ENCODE results near the gene S100A16.

The S100A16 gene, protein sequence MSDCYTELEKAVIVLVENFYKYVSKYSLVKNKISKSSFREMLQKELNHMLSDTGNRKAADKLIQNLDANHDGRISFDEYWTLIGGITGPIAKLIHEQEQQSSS

GRCh38 chr1:153612755-153613331 is at the start of gene S100A16:
Gene S100A16, minus strand, starts transcription at chr1:153613137. Its CDS starts 4,986 bp downstream, at chr1:153608151.
- Histone ChIP-seq H3K4me1 (ENCODE audit: control insufficient read depth, insufficient read depth, low read length) (peaks cover 18% of the 10 kb centered on the region), H3K9ac (ENCODE audit: low read length) (peak within 1 kb of the TSS; percentile 64), H3K27me3 (ENCODE audit: control insufficient read depth, insufficient read depth, low read length) (no peaks in the 10 kb centered on the region), H3K36me3 (ENCODE audit: control insufficient read depth, insufficient read depth, low read length) (no peaks in the 10 kb centered on the region), H3K4me3 (ENCODE audit: low read length) (peak within 1 kb of the TSS; percentile 87), H3K27ac (ENCODE audit: low read depth, low read length) (peak within 1 kb of the TSS; percentile 82)

- H3K4me3 ChIP-seq (ENCODE audit: low read length) = no peak overlapping the region
- peaks cover 42% of the 10 kb centered on the region for H3K36me3 ChIP-seq (ENCODE audit: control insufficient read depth, insufficient read depth, low read length)
- no peak overlapping the region for H3K9ac ChIP-seq (ENCODE audit: low read length)
- peaks cover 6% of the 10 kb centered on the region for H3K4me1 ChIP-seq (ENCODE audit: control insufficient read depth, insufficient read depth, low read length)
- no peaks in the 10 kb centered on the region for H3K27me3 ChIP-seq (ENCODE audit: control insufficient read depth, insufficient read depth, low read length)
- no peak overlapping the region for H3K27ac ChIP-seq (ENCODE audit: low read depth, low read length)
These were observed 49.3 kb upstream of the S100A16 start for GRCh38 chr1:153662269-153662668.

GRCh38 chr1:153661111-153661708 is 48.3 kb upstream of the S100A16 start:
- H3K4me3 ChIP-seq (ENCODE audit: low read length) = no peak overlapping the region
- H3K36me3 ChIP-seq (ENCODE audit: control insufficient read depth, insufficient read depth, low read length) = peaks cover 32% of the 10 kb centered on the region
- no peaks in the 10 kb centered on the region for H3K27me3 ChIP-seq (ENCODE audit: control insufficient read depth, insufficient read depth, low read length)
- H3K27ac ChIP-seq (ENCODE audit: low read depth, low read length) = no peak overlapping the region
- no peak overlapping the region for H3K9ac ChIP-seq (ENCODE audit: low read length)
- peaks cover 6% of the 10 kb centered on the region for H3K4me1 ChIP-seq (ENCODE audit: control insufficient read depth, insufficient read depth, low read length)

DNA sequence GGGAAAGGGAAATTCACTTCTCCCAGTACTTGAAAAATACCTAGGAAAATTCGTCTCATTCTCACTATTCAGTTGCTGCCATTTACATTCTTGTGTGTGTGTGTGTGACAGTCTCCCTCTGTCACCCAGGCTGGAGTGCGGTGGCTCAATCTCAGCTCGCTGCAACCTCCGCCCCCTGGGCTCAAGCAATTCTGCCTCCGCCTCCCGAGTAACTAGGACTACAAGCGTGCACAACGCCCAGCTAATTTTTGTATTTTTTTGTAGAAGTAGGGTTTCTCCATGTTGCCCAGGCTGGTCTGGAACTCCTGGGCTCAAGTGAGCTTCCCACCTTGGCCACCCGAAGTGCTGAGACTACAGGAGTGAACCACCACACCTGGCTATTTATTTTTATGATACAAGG is 46.7 kb upstream of the S100A16 start:
- Histone ChIP-seq H3K27me3 (ENCODE audit: control insufficient read depth, insufficient read depth, low read length) (no peaks in the 10 kb centered on the region), H3K9ac (ENCODE audit: low read length) (no peak overlapping the region), H3K4me1 (ENCODE audit: control insufficient read depth, insufficient read depth, low read length) (peaks cover 6% of the 10 kb centered on the region), H3K27ac (ENCODE audit: low read depth, low read length) (no peak overlapping the region), H3K4me3 (ENCODE audit: low read length) (no peak overlapping the region), H3K36me3 (ENCODE audit: control insufficient read depth, insufficient read depth, low read length) (peaks cover 24% of the 10 kb centered on the region)

DNA sequence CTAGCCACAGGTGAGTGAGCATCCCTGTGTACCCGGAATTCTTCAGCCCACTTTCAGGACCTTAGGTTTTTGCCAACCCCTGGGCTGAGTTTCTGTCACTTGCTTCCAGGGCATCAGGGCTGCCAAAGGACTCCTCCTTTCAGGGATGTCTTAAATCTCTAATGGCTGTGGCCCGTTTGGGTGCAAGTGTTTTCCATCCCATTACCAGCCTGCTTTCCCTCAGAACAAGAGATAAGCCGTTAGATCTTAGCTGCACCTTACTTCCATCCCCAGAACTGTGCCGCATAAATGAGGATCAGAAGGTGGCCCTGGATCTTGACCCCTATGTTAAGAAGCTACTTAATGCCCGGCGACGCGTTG is 46.2 kb upstream of the S100A16 start:
- H3K4me3 ChIP-seq (ENCODE audit: low read length) = peak overlapping the region; percentile 81
- peak overlapping the region; percentile 91 for H3K27ac ChIP-seq (ENCODE audit: low read depth, low read length)
- H3K27me3 ChIP-seq (ENCODE audit: control insufficient read depth, insufficient read depth, low read length) = no peaks in the 10 kb centered on the region
- H3K9ac ChIP-seq (ENCODE audit: low read length) = peak overlapping the region; percentile 20
- peaks cover 6% of the 10 kb centered on the region for H3K4me1 ChIP-seq (ENCODE audit: control insufficient read depth, insufficient read depth, low read length)
- H3K36me3 ChIP-seq (ENCODE audit: control insufficient read depth, insufficient read depth, low read length) = peaks cover 19% of the 10 kb centered on the region

- Histone ChIP-seq H3K4me1 (ENCODE audit: control insufficient read depth, insufficient read depth, low read length) (peaks cover 6% of the 10 kb centered on the region), H3K27me3 (ENCODE audit: control insufficient read depth, insufficient read depth, low read length) (no peaks in the 10 kb centered on the region), H3K9ac (ENCODE audit: low read length) (peak within 1 kb of the TSS; percentile 20), H3K27ac (ENCODE audit: low read depth, low read length) (peak within 1 kb of the TSS; percentile 91), H3K4me3 (ENCODE audit: low read length) (peak within 1 kb of the TSS; percentile 81), H3K36me3 (ENCODE audit: control insufficient read depth, insufficient read depth, low read length) (peaks cover 18% of the 10 kb centered on the region)
These were observed 45.6 kb upstream of the S100A16 start, which contains the start of gene SNAPIN for GRCh38 chr1:153658400-153659174. Gene SNAPIN, plus strand, starts transcription at chr1:153658703. Its CDS starts 41 bp downstream, at chr1:153658744.

DNA sequence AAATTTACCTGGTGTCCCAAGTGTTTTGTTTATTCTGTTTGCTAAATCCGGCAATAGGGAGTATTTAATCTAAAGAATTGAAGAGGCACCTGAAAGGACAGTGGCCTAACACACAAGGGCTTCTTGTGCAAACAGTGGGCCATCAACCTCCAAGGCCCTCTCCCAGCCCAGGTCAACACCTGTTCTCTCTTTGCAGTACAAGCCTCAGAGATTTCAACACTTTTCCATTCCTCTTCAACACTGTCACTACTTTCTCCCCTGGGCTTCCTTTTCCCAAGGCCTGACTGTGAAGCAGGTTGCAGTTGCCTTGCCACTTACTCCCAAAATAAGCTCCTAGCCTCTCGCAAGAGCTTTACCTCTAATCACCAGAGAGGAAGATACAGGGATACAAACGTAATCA is 42.4 kb upstream of the S100A16 start:
- no peak overlapping the region for H3K27ac ChIP-seq (ENCODE audit: low read depth, low read length)
- peaks cover 6% of the 10 kb centered on the region for H3K4me1 ChIP-seq (ENCODE audit: control insufficient read depth, insufficient read depth, low read length)
- H3K27me3 ChIP-seq (ENCODE audit: control insufficient read depth, insufficient read depth, low read length) = no peaks in the 10 kb centered on the region

GRCh38 chr1:153652805-153653500 is 40.0 kb upstream of the S100A16 start:
- H3K27ac ChIP-seq (ENCODE audit: low read depth, low read length) = no peak overlapping the region
- no peak overlapping the region for H3K9ac ChIP-seq (ENCODE audit: low read length)
- no peak overlapping the region for H3K4me3 ChIP-seq (ENCODE audit: low read length)
- no peaks in the 10 kb centered on the region for H3K4me1 ChIP-seq (ENCODE audit: control insufficient read depth, insufficient read depth, low read length)
- no peaks in the 10 kb centered on the region for H3K36me3 ChIP-seq (ENCODE audit: control insufficient read depth, insufficient read depth, low read length)
- no peaks in the 10 kb centered on the region for H3K27me3 ChIP-seq (ENCODE audit: control insufficient read depth, insufficient read depth, low read length)

More for the DNA sequence above, 42.4 kb upstream of the S100A16 start:
- H3K36me3 ChIP-seq (ENCODE audit: control insufficient read depth, insufficient read depth, low read length) = no peaks in the 10 kb centered on the region
- H3K9ac ChIP-seq (ENCODE audit: low read length) = no peak overlapping the region
- no peak overlapping the region for H3K4me3 ChIP-seq (ENCODE audit: low read length)

GRCh38 chr1:153651771-153652170 is 38.8 kb upstream of the S100A16 start:
- H3K9ac ChIP-seq (ENCODE audit: low read length) = no peak overlapping the region
- no peak overlapping the region for H3K4me3 ChIP-seq (ENCODE audit: low read length)
- H3K4me1 ChIP-seq (ENCODE audit: control insufficient read depth, insufficient read depth, low read length) = no peaks in the 10 kb centered on the region
- no peaks in the 10 kb centered on the region for H3K27me3 ChIP-seq (ENCODE audit: control insufficient read depth, insufficient read depth, low read length)
- no peaks in the 10 kb centered on the region for H3K36me3 ChIP-seq (ENCODE audit: control insufficient read depth, insufficient read depth, low read length)
- no peak overlapping the region for H3K27ac ChIP-seq (ENCODE audit: low read depth, low read length)

DNA sequence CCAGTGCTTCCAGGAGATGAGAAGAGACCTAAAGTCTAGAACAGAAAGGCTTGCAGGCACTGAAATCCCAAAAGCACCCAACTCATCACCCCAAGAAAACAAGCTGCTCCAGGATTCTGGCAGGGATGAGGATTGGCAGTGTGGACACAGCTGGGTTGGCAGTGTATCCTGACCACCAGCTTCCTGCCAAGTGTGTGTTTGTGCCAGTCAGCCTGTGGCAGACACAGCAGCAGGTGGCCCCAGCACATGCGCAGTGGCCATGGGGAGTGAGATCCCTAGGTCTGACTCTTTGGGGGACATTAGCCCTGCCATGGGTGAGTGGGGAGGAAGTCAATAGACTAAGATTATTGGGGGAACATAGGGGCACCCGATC is 36.9 kb upstream of the S100A16 start:
- Histone ChIP-seq H3K27me3 (ENCODE audit: control insufficient read depth, insufficient read depth, low read length) (no peaks in the 10 kb centered on the region), H3K36me3 (ENCODE audit: control insufficient read depth, insufficient read depth, low read length) (peaks cover 11% of the 10 kb centered on the region), H3K27ac (ENCODE audit: low read depth, low read length) (no peak overlapping the region), H3K4me1 (ENCODE audit: control insufficient read depth, insufficient read depth, low read length) (no peaks in the 10 kb centered on the region), H3K9ac (ENCODE audit: low read length) (no peak overlapping the region), H3K4me3 (ENCODE audit: low read length) (no peak overlapping the region)

- no peak overlapping the region for H3K4me3 ChIP-seq (ENCODE audit: low read length)
- peaks cover 13% of the 10 kb centered on the region for H3K36me3 ChIP-seq (ENCODE audit: control insufficient read depth, insufficient read depth, low read length)
- H3K27me3 ChIP-seq (ENCODE audit: control insufficient read depth, insufficient read depth, low read length) = no peaks in the 10 kb centered on the region
- H3K9ac ChIP-seq (ENCODE audit: low read length) = no peak overlapping the region
- H3K27ac ChIP-seq (ENCODE audit: low read depth, low read length) = no peak overlapping the region
- no peaks in the 10 kb centered on the region for H3K4me1 ChIP-seq (ENCODE audit: control insufficient read depth, insufficient read depth, low read length)
These were observed 36.4 kb upstream of the S100A16 start for GRCh38 chr1:153649137-153649862.
